HUES48 (cell line): Measurements from ENCODE around the gene TCOF1.
"Not testable (repeated sequence)": the region's sequence is repeated elsewhere in the genome, so short reads cannot be mapped to it uniquely, and the experiment has no call there.

Source experiments
- H3K27ac ChIP-seq: one replicate; pipeline ENCODE4 v1.7.0; 2013; ENCODE audit warnings: low read depth, low read length, inconsistent platforms
- H3K27me3 ChIP-seq: 2 replicates; pipeline ENCODE4 v1.6.1; 2013; ENCODE audit warnings: mild to moderate bottlenecking, low read length; ENCODE audit not compliant: control insufficient read depth, insufficient read depth
- H3K36me3 ChIP-seq: 2 replicates; pipeline ENCODE4 v1.6.1; 2013; ENCODE audit warnings: low read length; ENCODE audit not compliant: control insufficient read depth, insufficient read depth
- H3K4me1 ChIP-seq: 2 replicates; pipeline ENCODE4 v1.6.1; 2013; ENCODE audit warnings: mild to moderate bottlenecking, low read length; ENCODE audit not compliant: control insufficient read depth, insufficient read depth
- H3K4me3 ChIP-seq: 2 replicates; pipeline ENCODE4 v1.5.1; 2013; ENCODE audit warnings: mild to moderate bottlenecking, low read depth, low read length
- H3K9ac ChIP-seq: 2 replicates; pipeline ENCODE4 v1.6.1; 2013; ENCODE audit warnings: mild to moderate bottlenecking, low read depth, low read length, moderate library complexity
- H3K9me3 ChIP-seq: 2 replicates; pipeline ENCODE4 v1.6.1; 2013; ENCODE audit warnings: low read length; ENCODE audit not compliant: control insufficient read depth, insufficient read depth

TCOF1 gene

GRCh38 chr5:150409638-150410523, 52.4 kb downstream of the TCOF1 start:
- H3K27ac ChIP-seq, result peak overlapping the region; percentile 16
- peaks cover 27% of the 10 kb centered on the region for H3K4me1 ChIP-seq
- H3K4me3 ChIP-seq, result peak overlapping the region; percentile 33; the same call in 1 of the 2 replicates
- no peaks in the 10 kb centered on the region for H3K27me3 ChIP-seq
- no peaks in the 10 kb centered on the region for H3K36me3 ChIP-seq
- H3K9me3 ChIP-seq, result no peaks in the 10 kb centered on the region
- H3K9ac ChIP-seq, result no peak overlapping the region

GRCh38 chr5:150410524-150411244, 53.2 kb downstream of the TCOF1 start:
- H3K9me3 ChIP-seq, result no peaks in the 10 kb centered on the region
- no peak overlapping the region for H3K9ac ChIP-seq
- peak overlapping the region; percentile 59 for H3K27ac ChIP-seq
- H3K4me1 ChIP-seq, result peaks cover 27% of the 10 kb centered on the region
- peak overlapping the region; percentile 33; the same call in 1 of the 2 replicates for H3K4me3 ChIP-seq
- H3K36me3 ChIP-seq, result no peaks in the 10 kb centered on the region
- no peaks in the 10 kb centered on the region for H3K27me3 ChIP-seq

DNA sequence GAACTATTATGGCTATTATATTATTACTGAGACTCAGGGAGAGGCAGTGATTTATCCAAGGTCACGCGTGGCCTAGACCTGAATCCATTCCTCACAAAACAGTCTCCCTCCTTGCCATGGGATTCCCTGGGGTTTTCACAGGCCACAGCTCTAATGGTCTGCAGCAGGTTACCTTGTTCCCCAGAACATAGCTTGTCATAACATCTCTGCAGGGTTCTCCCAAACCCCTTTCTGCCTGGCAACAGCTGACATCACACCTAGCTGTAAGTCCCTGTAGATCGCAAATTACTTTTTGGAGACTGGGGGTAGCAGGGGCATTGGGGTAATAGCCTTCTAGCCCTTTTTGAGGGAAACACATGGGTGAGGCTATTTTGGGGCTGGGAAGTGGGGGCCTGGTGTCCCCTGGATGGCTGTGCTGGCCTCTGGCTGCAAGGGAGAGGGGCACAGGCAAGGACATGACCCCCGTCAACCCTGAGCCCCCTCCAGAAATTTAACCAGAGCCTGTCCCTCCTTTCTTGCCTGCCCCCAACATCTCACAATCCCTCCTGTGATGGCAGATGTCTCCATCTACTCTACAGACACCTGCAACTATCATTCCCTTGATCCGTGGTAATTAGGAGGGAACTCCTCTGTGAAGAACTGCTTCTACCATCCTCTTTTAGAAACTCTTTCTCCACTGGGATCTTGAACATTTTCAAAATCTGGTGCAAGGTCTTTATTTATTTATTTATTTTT, 53.9 kb downstream of the TCOF1 start:
- Histone ChIP-seq H3K9ac (no peak overlapping the region), H3K36me3 (no peaks in the 10 kb centered on the region), H3K4me3 (no peak overlapping the region), H3K9me3 (no peaks in the 10 kb centered on the region), H3K4me1 (peaks cover 27% of the 10 kb centered on the region), H3K27ac (peak overlapping the region; percentile 59), H3K27me3 (no peaks in the 10 kb centered on the region)

GRCh38 chr5:150412319-150413175, 55.0 kb downstream of the TCOF1 start, which contains the start of gene CD74:
Gene CD74, minus strand, starts transcription at chr5:150412910. Its CDS starts 161 bp downstream, at chr5:150412749.
- Histone ChIP-seq H3K4me1 (peaks cover 27% of the 10 kb centered on the region), H3K36me3 (no peaks in the 10 kb centered on the region), H3K4me3 (peak within 1 kb of the TSS; percentile 50; the same call in 1 of the 2 replicates), H3K27me3 (no peaks in the 10 kb centered on the region), H3K27ac (peak within 1 kb of the TSS; percentile 46), H3K9me3 (no peaks in the 10 kb centered on the region), H3K9ac (0 out of 2 replicates have a peak within 1 kb of the TSS, but pooled peaks have one; percentile 11)

- peaks cover 24% of the 10 kb centered on the region for H3K4me1 ChIP-seq
- no peaks in the 10 kb centered on the region for H3K9me3 ChIP-seq
- H3K9ac ChIP-seq, result no peak overlapping the region
- H3K27me3 ChIP-seq, result no peaks in the 10 kb centered on the region
- no peak overlapping the region for H3K27ac ChIP-seq
- H3K4me3 ChIP-seq, result peak overlapping the region; percentile 50; the same call in 1 of the 2 replicates
- H3K36me3 ChIP-seq, result no peaks in the 10 kb centered on the region
Observed at GRCh38 chr5:150413176-150413901, 55.8 kb downstream of the TCOF1 start.

DNA sequence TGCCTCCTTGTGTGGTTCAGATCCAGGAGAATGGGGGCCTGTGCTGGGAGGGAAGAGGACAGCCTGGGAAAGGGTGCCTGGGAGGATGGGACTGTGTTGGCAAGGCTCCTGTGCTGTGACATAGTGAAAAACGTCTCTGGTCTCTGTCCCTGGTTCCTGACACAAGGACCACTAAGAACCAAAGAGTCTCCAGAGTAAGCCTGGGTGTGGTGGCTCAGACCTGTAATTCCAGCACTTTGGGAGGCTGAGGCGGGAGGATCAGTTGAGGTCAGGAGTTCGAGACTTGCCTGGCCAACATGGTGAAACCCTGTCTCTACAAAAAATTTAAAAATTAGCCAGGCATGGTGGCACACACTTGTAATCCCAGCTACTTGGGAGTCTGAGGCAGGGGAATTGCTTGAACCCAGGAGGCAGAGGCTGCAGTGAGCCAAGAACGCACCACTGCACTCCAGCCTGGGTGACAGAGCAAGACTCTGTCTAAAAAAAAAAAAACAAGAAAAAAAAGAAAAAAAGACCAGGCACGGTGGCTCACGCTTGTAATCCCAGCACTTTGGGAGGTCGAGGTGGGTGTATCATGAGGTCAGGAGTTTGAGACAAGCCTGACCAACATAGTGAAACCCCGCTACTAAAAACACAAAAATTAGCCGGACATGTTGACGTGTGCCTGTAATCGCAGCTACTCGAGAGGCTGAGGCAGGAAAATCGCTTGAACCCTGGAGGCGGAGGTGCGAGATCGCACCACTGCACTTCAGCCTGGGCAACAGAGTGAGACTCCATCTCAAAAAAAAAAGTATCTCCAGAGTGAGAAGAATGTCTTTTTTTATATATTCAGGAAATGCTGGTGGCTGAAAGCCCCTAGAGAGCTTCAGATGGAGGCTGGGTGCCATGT, 56.6 kb downstream of the TCOF1 start:
- H3K4me3 ChIP-seq, H3K27ac ChIP-seq, H3K9ac ChIP-seq, H3K27me3 ChIP-seq, H3K9me3 ChIP-seq, H3K36me3 ChIP-seq: not testable (repeated sequence)
- peaks cover 24% of the 10 kb centered on the region for H3K4me1 ChIP-seq

GRCh38 chr5:150419630-150420270, 62.3 kb downstream of the TCOF1 start:
- Histone ChIP-seq H3K36me3 (no peaks in the 10 kb centered on the region), H3K4me1 (no peaks in the 10 kb centered on the region), H3K9ac (no peak overlapping the region), H3K27me3 (no peaks in the 10 kb centered on the region), H3K9me3 (no peaks in the 10 kb centered on the region), H3K4me3 (no peak overlapping the region), H3K27ac (no peak overlapping the region)

DNA sequence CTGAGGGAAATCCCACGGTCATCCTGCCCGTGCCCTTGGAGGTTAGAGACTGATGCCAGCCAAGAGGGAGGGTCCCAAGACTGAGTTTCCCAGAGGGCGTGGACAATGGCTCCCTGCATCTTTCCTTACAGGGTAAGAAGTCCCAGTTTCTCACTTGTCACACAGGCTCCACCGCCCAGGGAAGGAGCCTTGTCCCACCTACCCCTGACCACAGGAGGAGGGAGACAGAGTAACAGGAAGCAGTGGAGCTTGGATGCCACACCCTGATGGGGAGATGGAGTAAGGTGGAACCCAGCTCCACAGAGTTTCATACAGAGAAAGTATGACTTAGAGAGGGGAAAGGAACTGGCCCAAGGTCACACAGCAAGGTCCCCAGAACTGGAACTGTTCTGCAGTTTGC, 64.6 kb downstream of the TCOF1 start:
- no peaks in the 10 kb centered on the region for H3K36me3 ChIP-seq
- H3K27ac ChIP-seq, result no peak overlapping the region
- no peaks in the 10 kb centered on the region for H3K27me3 ChIP-seq
- no peaks in the 10 kb centered on the region for H3K4me1 ChIP-seq
- no peak overlapping the region for H3K4me3 ChIP-seq
- no peak overlapping the region for H3K9ac ChIP-seq
- no peaks in the 10 kb centered on the region for H3K9me3 ChIP-seq

DNA sequence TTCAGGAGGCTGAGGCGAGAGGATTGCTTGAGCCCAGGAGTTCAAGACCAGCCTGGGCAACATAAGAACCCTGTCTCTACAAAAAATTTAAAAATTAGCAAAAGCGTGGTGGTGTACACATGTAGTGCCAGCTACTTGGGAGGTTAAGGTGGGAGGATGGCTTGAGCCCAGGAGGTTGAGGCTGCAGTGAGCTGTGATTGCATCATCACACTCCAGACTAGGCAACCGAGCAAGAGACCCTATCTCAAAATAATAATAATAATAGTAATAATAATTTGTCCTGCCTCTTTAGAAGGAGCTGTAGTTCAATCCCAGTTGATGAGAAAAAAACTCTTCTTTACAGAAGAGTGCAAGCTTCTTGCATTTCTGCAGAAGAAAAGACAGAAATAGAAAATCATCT, 65.3 kb downstream of the TCOF1 start:
- Histone ChIP-seq H3K4me1 (no peaks in the 10 kb centered on the region), H3K27ac (no peak overlapping the region), H3K36me3 (no peaks in the 10 kb centered on the region), H3K4me3 (no peak overlapping the region), H3K27me3 (no peaks in the 10 kb centered on the region), H3K9ac (no peak overlapping the region), H3K9me3 (no peaks in the 10 kb centered on the region)
